IPS-18a (cell line): ENCODE results near the gene TTC8.

Source experiments
- H3K27ac ChIP-seq: one replicate; pipeline ENCODE4 v1.5.1; 2013; ENCODE audit warnings: low read length
- H3K27me3 ChIP-seq: one replicate; pipeline ENCODE4 v1.6.1; 2013; ENCODE audit warnings: mild to moderate bottlenecking, low read length; ENCODE audit not compliant: control insufficient read depth, insufficient read depth
- H3K36me3 ChIP-seq: one replicate; pipeline ENCODE4 v1.6.1; 2013; ENCODE audit warnings: low read depth, low read length; ENCODE audit not compliant: control insufficient read depth
- H3K4me1 ChIP-seq: one replicate; pipeline ENCODE4 v1.6.1; 2013; ENCODE audit warnings: low read depth, low read length; ENCODE audit not compliant: control insufficient read depth
- H3K4me3 ChIP-seq: one replicate; pipeline ENCODE4 v1.5.1; 2013; ENCODE audit warnings: low read length
- H3K9ac ChIP-seq: one replicate; pipeline ENCODE4 v1.6.1; 2013; ENCODE audit warnings: mild to moderate bottlenecking, low read length, moderate library complexity
- H3K9me3 ChIP-seq: one replicate; pipeline ENCODE4 v1.6.1; 2013; ENCODE audit warnings: low read depth, low read length; ENCODE audit not compliant: control insufficient read depth

Gene TTC8

DNA sequence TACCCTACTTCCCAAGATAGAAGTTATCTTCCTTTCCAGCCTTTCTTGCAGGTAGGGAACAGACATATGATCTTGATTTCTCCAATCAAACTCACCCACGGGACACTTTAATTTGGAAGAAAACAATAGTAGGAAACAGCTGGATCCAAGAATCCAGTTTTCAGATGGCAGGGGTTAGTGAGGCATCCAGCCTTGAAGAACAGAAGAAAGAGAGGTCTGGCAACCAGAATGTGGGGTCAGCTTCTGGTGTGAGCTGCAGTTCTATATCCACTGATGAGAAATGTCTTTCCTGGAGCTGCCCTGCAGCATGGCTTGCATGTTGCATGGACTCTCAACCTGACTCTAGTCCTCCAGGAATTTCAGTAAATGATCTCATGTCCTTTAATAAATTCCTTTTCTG, 83.8 kb downstream of the TTC8 start:
- H3K27me3 ChIP-seq, result no peaks in the 10 kb centered on the region
- H3K9me3 ChIP-seq, result no peaks in the 10 kb centered on the region
- H3K4me1 ChIP-seq, result no peaks in the 10 kb centered on the region
- no peak overlapping the region for H3K27ac ChIP-seq
- H3K4me3 ChIP-seq, result no peak overlapping the region
- no peaks in the 10 kb centered on the region for H3K36me3 ChIP-seq
- H3K9ac ChIP-seq, result no peak overlapping the region

DNA sequence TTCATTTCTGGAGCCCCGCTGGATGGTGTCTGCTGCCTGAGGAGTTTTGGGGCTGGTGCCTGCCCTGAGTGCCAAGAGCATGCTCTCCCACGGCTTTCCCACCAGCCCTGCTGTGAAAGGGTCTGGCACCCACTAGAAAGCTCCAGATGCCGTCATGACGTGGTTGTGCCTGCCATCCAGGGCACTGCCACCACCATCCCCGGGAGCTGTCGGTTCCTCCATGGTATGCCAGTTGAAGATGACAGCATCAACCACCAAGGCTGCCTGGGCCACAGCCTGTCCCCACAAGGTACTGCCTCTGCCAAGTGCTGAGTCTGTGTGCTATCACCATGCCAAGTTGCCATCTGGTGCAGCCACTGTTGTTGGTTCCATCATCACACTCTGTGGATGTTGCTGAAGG, 85.9 kb downstream of the TTC8 start:
- H3K4me3 ChIP-seq, result no peak overlapping the region
- no peaks in the 10 kb centered on the region for H3K9me3 ChIP-seq
- H3K9ac ChIP-seq, result no peak overlapping the region
- no peaks in the 10 kb centered on the region for H3K36me3 ChIP-seq
- no peaks in the 10 kb centered on the region for H3K27me3 ChIP-seq
- no peaks in the 10 kb centered on the region for H3K4me1 ChIP-seq
- no peak overlapping the region for H3K27ac ChIP-seq

DNA sequence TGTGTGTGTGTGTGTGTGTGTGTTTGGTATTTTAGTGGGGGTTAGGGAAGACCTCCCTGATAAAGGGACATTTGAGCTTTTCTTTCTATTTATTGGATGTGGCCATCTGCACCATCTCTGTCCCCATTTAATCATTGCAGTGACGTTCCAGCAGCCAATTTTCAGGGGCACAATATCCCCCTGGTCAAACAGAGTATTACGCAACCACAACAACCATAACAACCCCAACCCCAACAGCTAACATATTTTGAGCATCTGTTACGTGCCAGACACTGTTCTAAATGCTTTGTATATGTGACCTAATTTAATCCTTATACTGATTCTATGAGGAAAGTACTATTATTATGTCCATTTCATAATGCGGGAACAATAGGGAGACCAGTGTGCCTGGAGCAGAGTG, 87.4 kb downstream of the TTC8 start:
- H3K9me3 ChIP-seq, result no peaks in the 10 kb centered on the region
- H3K27ac ChIP-seq, result no peak overlapping the region
- H3K4me3 ChIP-seq, result no peak overlapping the region
- H3K9ac ChIP-seq, result no peak overlapping the region
- H3K27me3 ChIP-seq, result no peaks in the 10 kb centered on the region
- H3K4me1 ChIP-seq, result no peaks in the 10 kb centered on the region
- H3K36me3 ChIP-seq, result no peaks in the 10 kb centered on the region

DNA sequence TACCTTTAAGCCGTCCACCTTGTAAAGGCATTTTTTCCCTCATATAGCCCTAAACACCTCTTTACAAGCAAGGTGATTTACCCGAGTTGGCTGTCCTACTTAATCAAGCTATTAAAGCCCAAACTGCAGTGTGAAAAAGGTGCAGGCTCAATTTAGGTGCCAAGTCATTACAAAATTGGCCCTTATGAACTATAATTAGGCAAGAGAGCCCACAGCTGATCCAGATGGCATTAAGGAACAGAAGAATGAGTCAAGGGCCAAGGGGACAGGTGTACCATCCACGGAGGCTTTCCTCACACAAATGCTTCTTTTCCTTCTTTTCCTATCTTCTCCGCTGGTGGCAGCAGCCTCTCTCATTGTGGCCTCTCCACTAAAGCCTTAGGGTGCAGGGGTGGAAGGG, 90.5 kb downstream of the TTC8 start:
- H3K36me3 ChIP-seq, result no peaks in the 10 kb centered on the region
- H3K4me3 ChIP-seq, result no peak overlapping the region

DNA sequence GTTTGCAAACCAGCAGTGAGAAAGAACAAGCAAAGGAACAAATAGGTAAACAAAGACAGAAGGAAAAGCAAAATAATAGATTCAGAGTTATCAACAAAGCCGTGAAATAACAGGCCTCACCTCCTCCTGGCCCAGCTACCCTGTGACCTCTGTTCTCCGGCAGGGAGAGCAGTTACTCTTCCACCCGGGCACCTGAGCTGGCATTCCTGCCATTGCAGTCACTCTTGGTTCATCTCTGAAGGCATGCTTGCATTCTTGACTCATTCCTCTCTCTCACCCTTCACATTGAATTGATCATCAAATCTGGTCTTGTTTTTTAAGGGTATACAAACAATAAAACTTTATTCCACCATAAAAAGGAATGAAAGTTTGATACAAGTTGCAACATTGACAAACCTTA, 95.1 kb downstream of the TTC8 start:
- Histone ChIP-seq H3K4me3 (no peak overlapping the region), H3K36me3 (no peaks in the 10 kb centered on the region), H3K4me1 (no peaks in the 10 kb centered on the region), H3K9me3 (no peaks in the 10 kb centered on the region), H3K9ac (no peak overlapping the region), H3K27ac (no peak overlapping the region), H3K27me3 (no peaks in the 10 kb centered on the region)

More for the DNA sequence above, 90.5 kb downstream of the TTC8 start:
- no peak overlapping the region for H3K27ac ChIP-seq
- no peak overlapping the region for H3K9ac ChIP-seq
- no peaks in the 10 kb centered on the region for H3K4me1 ChIP-seq
- H3K9me3 ChIP-seq, result no peaks in the 10 kb centered on the region
- no peaks in the 10 kb centered on the region for H3K27me3 ChIP-seq
